BJ (cell line): Measurements from ENCODE around the gene SCN9A. TPM values are rescaled to one million over a fixed set of nuclear protein-coding genes. Genes with fewer than 3 reads are reported as not detected.

Experiments
- CTCF ChIA-PET: fragments of 350-600 bp; formaldehyde crosslinking; extraction: SDS; loops from one replicate; lab custom pipeline; 2021; ENCODE audit warnings: antibody characterized with exemption, inconsistent platforms; lab: Yijun Ruan, JAX
- POLR2A ChIA-PET: fragments of 300-600 bp; sonication (Branson Sonifier 250); formaldehyde crosslinking; extraction: SDS; loops from one replicate; lab custom pipeline; 2021; ENCODE audit warnings: antibody characterized with exemption; lab: Charles Lee
- DNase-seq: peaks from one replicate; pipeline ENCODE4 v3.0.0-alpha.2; 2011; ENCODE audit warnings: low read depth
- H3K27me3 ChIP-seq: 2 replicates; pipeline ENCODE4 v1.6.0; 2011; ENCODE audit warnings: low read length; ENCODE audit not compliant: control insufficient read depth, insufficient read depth
- H3K36me3 ChIP-seq: 2 replicates; pipeline ENCODE4 v1.5.1; 2011; ENCODE audit warnings: low read length; ENCODE audit not compliant: control insufficient read depth, insufficient read depth
- H3K4me3 ChIP-seq: 2 replicates; pipeline ENCODE4 v1.5.1; 2011; ENCODE audit warnings: low read depth, mild to moderate bottlenecking, control low read depth, low read length
- CTCF ChIP-seq: IDR thresholded peaks from 2 replicates; pipeline ENCODE4 v1.5.1; 2011; ENCODE audit warnings: low read depth, mild to moderate bottlenecking, control low read depth, inconsistent platforms, low read length, moderate library complexity; ENCODE audit not compliant: insufficient read depth
- polyA plus RNA-seq: library from polyadenylated mRNA; depleted of rRNA; stranded (reverse); fragments of >200 nt; gene quantifications from 2 replicates; pipeline ENCODE4 v1.2.3, GENCODE V29; 2011

The SCN9A gene
- polyA plus RNA-seq, 1 experiment = 19.4 TPM

GRCh38 chr2:166351319-166351718 lies 24.4 kb downstream of the SCN9A start:
- Histone ChIP-seq H3K36me3 (no peaks in the 10 kb centered on the region), H3K27me3 (no peaks in the 10 kb centered on the region), H3K4me3 (no peak overlapping the region)
- TF ChIP-seq CTCF = no peak
- ChIA-PET POLR2A (interaction anchor here (0.8 kb wide), 1 partner anchor 631 kb away, joined by 7 read pairs; no protein-coding TSS in a partner anchor), CTCF (interaction anchor here (1.2 to 1.3 kb wide), 2 partner anchors 33 to 34 kb away, joined by 4 to 5 read pairs; no protein-coding TSS in a partner anchor)
- DNase-seq = no peak

GRCh38 chr2:166350525-166350924 lies 25.2 kb downstream of the SCN9A start:
- Histone ChIP-seq H3K36me3 (no peaks in the 10 kb centered on the region), H3K4me3 (no peak overlapping the region), H3K27me3 (no peaks in the 10 kb centered on the region)
- TF ChIP-seq CTCF = no peak
- CTCF ChIA-PET = no interaction called here
- DNase-seq = no peak
- POLR2A ChIA-PET = interaction anchor here (0.8 kb wide), 1 partner anchor 630 kb away, joined by 7 read pairs; no protein-coding TSS in a partner anchor

GRCh38 chr2:166344286-166345113 lies 31.2 kb downstream of the SCN9A start:
- Histone ChIP-seq H3K4me3 (no peak overlapping the region), H3K36me3 (no peaks in the 10 kb centered on the region), H3K27me3 (no peaks in the 10 kb centered on the region)
- peak; percentile 39 for DNase-seq
- POLR2A ChIA-PET = interaction anchor here (0.6 kb wide), 1 partner anchor 1767 kb away, joined by 3 read pairs; no protein-coding TSS in a partner anchor
- TF ChIP-seq CTCF = no peak
- CTCF ChIA-PET = interaction anchor here (0.9 to 1.3 kb wide), 2 partner anchors 17 to 162 kb away, joined by 3 read pairs; no protein-coding TSS in a partner anchor

- DNase-seq = no peak
- H3K36me3 ChIP-seq = no peaks in the 10 kb centered on the region
- no peaks in the 10 kb centered on the region for H3K27me3 ChIP-seq
- ChIA-PET POLR2A (no interaction called here), CTCF (no interaction called here)
- H3K4me3 ChIP-seq = no peak overlapping the region
- no peak for TF ChIP-seq CTCF
Measured at GRCh38 chr2:166343467-166343866, 32.3 kb downstream of the SCN9A start.

GRCh38 chr2:166341426-166341825 lies 34.3 kb downstream of the SCN9A start:
- H3K27me3 ChIP-seq = no peaks in the 10 kb centered on the region
- ChIA-PET CTCF (interaction anchor here (0.6 to 1.2 kb wide), 2 partner anchors 19 to 93 kb away, joined by 3 read pairs; no protein-coding TSS in a partner anchor), POLR2A (no interaction called here)
- no peak for DNase-seq
- no peaks in the 10 kb centered on the region for H3K36me3 ChIP-seq
- no peak overlapping the region for H3K4me3 ChIP-seq
- no peak for TF ChIP-seq CTCF
